Ovary (tissue), 9 donors: Measurements from ENCODE around the gene INTS3. TPM values are rescaled to one million over a fixed set of nuclear protein-coding genes. Genes with fewer than 3 reads are reported as not detected.

Source experiments
- DNase-seq, 5 donors: peaks; one replicate each; pipeline ENCODE4 v3.0.0-alpha.2; 2019 to 2020
- H3K27ac ChIP-seq, 2 donors: fragments of 200-600 bp; one replicate each; pipeline versions ENCODE4 v1.5.1 to v1.8.0; 2019 to 2022
- H3K27me3 ChIP-seq: fragments of 200-600 bp; one replicate; pipeline ENCODE4 v1.8.0; 2022
- H3K36me3 ChIP-seq: fragments of 200-600 bp; sonication (generic); one replicate; pipeline ENCODE4 v1.5.1; 2019
- H3K4me1 ChIP-seq: one replicate; pipeline ENCODE4 v1.8.1; 2013; ENCODE audit warnings: mild to moderate bottlenecking, moderate library complexity; ENCODE audit not compliant: insufficient read depth
- H3K4me3 ChIP-seq: fragments of 200-600 bp; sonication (generic); one replicate; pipeline ENCODE4 v1.5.1; 2017
- H3K9me3 ChIP-seq, 2 donors: fragments of 200-600 bp in 1 of 2; sonication (generic) in 1 of 2; one replicate each; pipeline versions ENCODE4 v1.5.1 to v1.8.1; 2013 to 2019; ENCODE audit warnings: mild to moderate bottlenecking in 1 of 2, moderate library complexity in 1 of 2
- CTCF ChIP-seq, 3 donors: fragments of 450-650 bp in 2 of 3; fragments of 200-600 bp in 1 of 3; IDR thresholded peaks; one replicate each; pipeline versions ENCODE4 v1.5.1 to v1.8.0; 2016 to 2022; ENCODE audit warnings: antibody characterized with exemption in 3 of 3, mild to moderate bottlenecking in 1 of 3
- EP300 ChIP-seq: sonication (generic); formaldehyde crosslinking; IDR thresholded peaks from one replicate; pipeline ENCODE4 v1.6.1; 2017; ENCODE audit warnings: antibody characterized with exemption
- POLR2A ChIP-seq: fragments of 450-650 bp; IDR thresholded peaks from one replicate; pipeline ENCODE4 v1.6.1; 2017; ENCODE audit warnings: antibody characterized with exemption, mild to moderate bottlenecking, moderate library complexity
- WGBS, 3 donors: extraction: QIAGEN DNeasy Blood & Tissue Kit in 1 of 3; methylation state at CpG; one replicate each; pipeline versions ENCODE4 v1.1.5 to v1.1.7; 2013 to 2017; 5-methylcytosine and 5-hydroxymethylcytosine counted together
- intact Hi-C, 4 donors: fragments of 100-400 bp; cut with DNase I; formaldehyde crosslinking; loops; one replicate each; pipeline versions ENCODE4 v1.11.0 to v1.15.1; 2022 to 2023
- polyA plus RNA-seq, 2 donors: library from polyadenylated mRNA; stranded (reverse); fragments of 200-250 nt in 1 of 2; fragments of 350-450 nt in 1 of 2; fragmentation: Illumina TruSeq in 1 of 2; extraction: RNeasy Lipid Tissue Mini Kit (QIAGEN cat#74804) in 1 of 2; gene quantifications; one replicate each; pipeline ENCODE4 v1.2.3, GENCODE V29; 2013 to 2014
- total RNA-seq, 7 donors: library from RNA; depleted of rRNA in 2 of 7; stranded (reverse); fragments of >200 nt in 2 of 7; fragmentation: NEBNext Ultra II Directional in 3 of 7; extraction: Animal tissue kit (Norgen Biotek cat#: 25700) in 3 of 7; gene quantifications; one replicate each; pipeline versions ENCODE4 v1.1.0 to v1.2.4, GENCODE V29; 2016 to 2023
- donor health status: DM: no; HTN: no; CAD: no; lungs with moderate emphysema.
- donor health status: DM: no; HTN: no; CAD: no.
- donor health status: Bipolar disorder and iron deficiency.
- donor health status: DM: yes; HTN: yes; CAD: no.
- donor health status: DM: no; HTN: no; CAD: no.
- donor health status: DM: yes; HTN: yes; CAD: no.

The INTS3 gene
- total and polyA plus RNA-seq, 9 donors = 41.6 to 74.4 (median 56.2) TPM

DNA sequence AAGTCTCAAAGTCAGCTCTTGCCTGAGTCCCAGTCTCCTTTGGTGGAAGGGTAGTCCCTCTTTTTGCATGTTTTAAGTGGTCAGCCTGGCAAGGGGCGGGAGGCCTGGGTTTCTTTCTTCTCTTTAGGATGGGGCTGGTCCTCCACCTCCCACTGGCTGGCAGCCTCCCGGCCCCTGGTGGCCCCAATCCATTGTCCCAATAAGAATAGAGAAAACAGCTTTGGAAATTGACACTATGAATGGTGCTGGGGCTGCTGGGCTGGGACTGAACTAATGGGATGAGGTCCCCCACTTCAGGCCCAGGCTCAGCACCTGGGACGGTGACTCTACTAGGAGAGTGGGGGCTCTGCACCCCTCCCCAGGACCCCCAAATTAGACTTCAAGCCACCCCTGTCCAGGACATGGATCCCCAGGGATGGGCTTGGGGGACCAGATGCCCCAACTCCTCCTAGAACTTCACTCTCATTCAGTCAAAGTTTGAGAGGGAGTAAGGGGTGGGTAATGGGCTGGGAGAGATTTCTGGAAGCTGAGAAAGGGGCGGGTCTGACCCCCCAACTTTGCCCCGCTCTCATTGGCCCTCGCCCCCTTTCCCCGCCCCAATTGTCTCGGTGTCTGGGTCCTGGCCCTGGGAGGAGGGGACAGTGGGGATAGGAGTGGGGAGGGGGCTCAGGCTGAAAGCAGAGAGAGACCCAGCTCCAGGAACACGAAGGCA is 65.6 kb downstream of the INTS3 start:
- no peaks in the 10 kb centered on the region for H3K27me3 ChIP-seq
- peak in 1 of 5 donors; percentile 18 for DNase-seq
- TF ChIP-seq CTCF (IDR thresholded peaks at IDR 0.05) (no peak), POLR2A (no peak), EP300 (no peak)
- H3K27ac ChIP-seq = no peak overlapping the region
- intact Hi-C loops = loop anchor here in 3 of 4 donors (10.0 kb wide), 3 partner anchors 151 to 191 kb away; partner anchors contain the start of genes RAB13 (in 2 of the 3), CRTC2 (in 1 of the 3) and DENND4B (in 1 of the 3)
- no peak overlapping the region for H3K4me3 ChIP-seq
- H3K4me1 ChIP-seq = no peaks in the 10 kb centered on the region
- no peaks in the 10 kb centered on the region for H3K9me3 ChIP-seq
- 65 to 69% (median 66%) methylated on average over 9 of the region's 9 CpGs for WGBS, 3 donors
- H3K36me3 ChIP-seq = no peaks in the 10 kb centered on the region

GRCh38 chr1:153793973-153794615 is 66.2 kb downstream of the INTS3 start:
- 69 to 78% (median 70%) methylated on average over 12 of the region's 12 CpGs for WGBS, 3 donors
- no peak overlapping the region for H3K4me3 ChIP-seq
- H3K4me1 ChIP-seq = no peaks in the 10 kb centered on the region
- DNase-seq = peak in 1 of 5 donors; percentile 13
- no peak overlapping the region for H3K27ac ChIP-seq
- intact Hi-C loops = loop anchor here in 3 of 4 donors (10.0 kb wide), 3 partner anchors 151 to 191 kb away; partner anchors contain the start of genes RAB13 (in 2 of the 3), CRTC2 (in 1 of the 3) and DENND4B (in 1 of the 3)
- H3K9me3 ChIP-seq = no peaks in the 10 kb centered on the region
- no peaks in the 10 kb centered on the region for H3K27me3 ChIP-seq
- TF ChIP-seq EP300 = no peak
- TF ChIP-seq CTCF (IDR thresholded peaks at IDR 0.05) = no peak
- no peak for TF ChIP-seq POLR2A
- H3K36me3 ChIP-seq = no peaks in the 10 kb centered on the region

DNA sequence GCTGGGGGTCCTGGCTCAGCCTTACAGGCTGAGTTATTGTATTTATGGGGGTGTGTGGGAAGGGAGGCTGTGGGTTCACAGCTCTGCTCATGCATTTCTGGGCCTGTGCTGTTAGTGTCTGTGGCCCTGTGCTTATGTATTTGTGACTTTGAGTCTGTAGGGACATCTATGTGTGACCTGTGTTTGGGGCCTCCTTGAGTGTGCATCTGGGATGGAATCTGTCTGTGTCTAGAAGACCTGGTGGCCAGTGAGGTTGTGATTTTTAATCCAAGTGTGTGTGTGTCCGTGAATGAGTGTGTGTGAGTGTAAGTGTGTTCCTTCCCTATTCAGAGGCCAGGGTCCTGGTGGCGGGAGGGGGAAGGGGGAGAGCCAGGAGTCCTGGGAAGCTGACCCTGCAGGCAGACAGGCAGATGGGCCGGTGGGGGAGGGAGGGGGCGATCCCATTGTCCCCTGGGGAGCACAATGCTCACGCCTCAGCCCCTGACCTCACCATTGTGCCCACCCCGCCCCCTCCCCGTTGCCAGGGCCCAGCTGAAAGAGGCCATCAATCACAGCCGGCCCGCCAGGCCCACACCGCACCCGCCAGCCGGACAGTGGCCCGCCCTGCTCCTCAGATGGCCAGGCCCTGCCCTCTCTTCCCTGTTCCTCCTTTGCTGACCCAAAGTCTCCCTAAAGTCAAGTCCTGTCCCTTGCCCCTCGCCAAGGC is 66.9 kb downstream of the INTS3 start:
- intact Hi-C loops = loop anchor here (5.0 to 10.0 kb wide), 5 partner anchors 150 to 190 kb away; partner anchors contain the start of genes DENND4B (in 2 of the 4), RAB13 (in 2 of the 4) and CRTC2 (in 1 of the 4)
- no peak overlapping the region for H3K27ac ChIP-seq
- peak in 2 of 5 donors; percentile 10 to 20 for DNase-seq
- WGBS, 3 donors = 37 to 41% (median 40%) methylated on average over 14 of the region's 14 CpGs
- H3K9me3 ChIP-seq = no peaks in the 10 kb centered on the region
- TF ChIP-seq POLR2A = no peak
- TF ChIP-seq EP300 = no peak
- TF ChIP-seq CTCF (IDR thresholded peaks at IDR 0.05) = no peak
- no peaks in the 10 kb centered on the region for H3K27me3 ChIP-seq
- no peak overlapping the region for H3K4me3 ChIP-seq
- H3K36me3 ChIP-seq = no peaks in the 10 kb centered on the region
- H3K4me1 ChIP-seq = no peaks in the 10 kb centered on the region

DNA sequence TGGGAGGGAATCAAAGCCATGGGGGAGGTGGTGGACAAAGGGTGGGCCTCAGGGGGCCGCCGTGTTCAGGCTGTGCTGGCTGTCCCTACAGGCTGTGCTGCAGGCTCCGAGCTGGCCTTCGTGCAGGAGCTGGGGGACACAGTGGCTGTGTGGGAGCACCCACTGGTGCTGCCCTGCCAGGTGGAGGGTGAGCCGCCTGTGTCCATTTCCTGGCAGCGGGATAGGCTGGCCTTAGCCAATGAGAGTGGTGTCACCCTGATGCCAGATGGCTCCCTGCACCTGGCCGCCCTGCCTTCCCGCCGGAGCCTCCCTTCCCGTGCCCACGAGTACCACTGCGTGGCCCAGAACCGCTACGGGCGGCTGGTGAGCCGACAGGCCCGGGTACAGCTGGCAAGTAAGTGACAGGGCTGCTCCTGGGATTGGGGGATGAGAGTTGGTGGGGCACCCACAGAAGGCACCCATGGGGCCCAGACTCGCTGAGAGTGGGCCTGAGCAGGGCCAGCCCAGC is 67.5 kb downstream of the INTS3 start:
- Histone ChIP-seq H3K9me3 (no peaks in the 10 kb centered on the region), H3K27me3 (no peaks in the 10 kb centered on the region), H3K27ac (no peak overlapping the region), H3K36me3 (no peaks in the 10 kb centered on the region), H3K4me3 (no peak overlapping the region), H3K4me1 (no peaks in the 10 kb centered on the region)
- 62 to 65% (median 62%) methylated on average over 17 to 18 of the region's 18 CpGs for WGBS, 3 donors
- TF ChIP-seq CTCF (IDR thresholded peaks at IDR 0.05) (no peak), EP300 (no peak), POLR2A (no peak)
- DNase-seq = peak in 1 of 5 donors; percentile 13
- intact Hi-C loops = loop anchor here (5.0 to 10.0 kb wide), 5 partner anchors 149 to 189 kb away; partner anchors contain the start of genes DENND4B (in 2 of the 4), RAB13 (in 2 of the 4) and CRTC2 (in 1 of the 4)
